PC-3 (cell line): ENCODE results near the gene CA5A. TPM values are rescaled to one million over a fixed set of nuclear protein-coding genes. Genes with fewer than 3 reads are reported as not detected.

ENCODE experiments used
- ATAC-seq: fragments of 200-7000 bp; cut with Tn5 transposase; 2 replicates; pipeline ENCODE4 v1.9.1; 2020; ENCODE audit warnings: mild to moderate bottlenecking, moderate library complexity
- BruUV-seq: library from RNA; stranded (reverse); fragments of 400-500 nt; replicated peaks from 2 replicates; lab custom pipeline; 2021; lab: Mats Ljungman, UMichigan
- CTCF ChIA-PET: fragments of 300-600 bp; sonication (Branson Sonifier 250); formaldehyde crosslinking; loops from one replicate; lab custom pipeline; 2022; ENCODE audit warnings: antibody characterized with exemption; lab: Charles Lee
- POLR2A ChIA-PET: fragments of 300-600 bp; sonication (Branson Sonifier 250); formaldehyde crosslinking; loops from one replicate; lab custom pipeline; 2022; ENCODE audit warnings: antibody characterized with exemption; ENCODE audit not compliant: unreplicated experiment; lab: Charles Lee
- DNase-seq: peaks from one replicate; pipeline ENCODE4 v3.0.0-alpha.2; 2015
- H2AFZ ChIP-seq: fragments of 300-600 bp; sonication (generic); 2 replicates; pipeline ENCODE4 v1.6.0; 2016; ENCODE audit warnings: antibody characterized with exemption, low read length
- H3F3A ChIP-seq: fragments of 300-600 bp; sonication (generic); one replicate; pipeline ENCODE4 v1.6.0; 2017; ENCODE audit warnings: antibody characterized with exemption, low read length, control low read depth, mild to moderate bottlenecking; ENCODE audit not compliant: unreplicated experiment
- H3K27ac ChIP-seq: fragments of 300-600 bp; sonication (generic); 2 replicates; pipeline ENCODE4 v1.5.1; 2016; ENCODE audit warnings: mild to moderate bottlenecking, low read length
- H3K27me3 ChIP-seq: fragments of 300-600 bp; sonication (generic); 2 replicates; pipeline ENCODE4 v1.6.1; 2016; ENCODE audit warnings: low read length, mixed read lengths
- H3K36me3 ChIP-seq: fragments of 300-600 bp; sonication (generic); 2 replicates; pipeline ENCODE4 v1.6.1; 2016; ENCODE audit warnings: low read depth, mixed run types, low read length, mixed read lengths
- H3K4me1 ChIP-seq: fragments of 300-600 bp; sonication (generic); 2 replicates; pipeline ENCODE4 v1.5.1; 2016; ENCODE audit warnings: low read length; ENCODE audit not compliant: insufficient read depth
- H3K4me2 ChIP-seq: fragments of 300-600 bp; sonication (generic); 2 replicates; pipeline ENCODE4 v1.6.0; 2016; ENCODE audit warnings: low read length
- H3K4me3 ChIP-seq: fragments of 300-600 bp; sonication (generic); 2 replicates; pipeline ENCODE4 v1.5.1; 2016; ENCODE audit warnings: mild to moderate bottlenecking, low read length, mixed read lengths
- H3K79me2 ChIP-seq: fragments of 300-600 bp; sonication (generic); 2 replicates; pipeline ENCODE4 v1.6.1; 2017; ENCODE audit warnings: low read length, mixed read lengths
- H3K9ac ChIP-seq: fragments of 300-600 bp; sonication (generic); 2 replicates; pipeline ENCODE4 v1.6.0; 2016; ENCODE audit warnings: mild to moderate bottlenecking, low read length
- H3K9me2 ChIP-seq: fragments of 300-600 bp; sonication (generic); replicated peaks from 2 replicates; pipeline ENCODE4 v1.6.1; 2016; ENCODE audit warnings: mixed run types, low read length, mixed read lengths
- H3K9me3 ChIP-seq: fragments of 300-600 bp; sonication (generic); 2 replicates; pipeline ENCODE4 v1.6.1; 2016; ENCODE audit warnings: low read length, mixed read lengths
- H4K20me1 ChIP-seq: fragments of 300-600 bp; sonication (generic); 2 replicates; pipeline ENCODE4 v1.6.1; 2016; ENCODE audit warnings: low read length, mixed read lengths
- EZH2 ChIP-seq: fragments of 300-600 bp; sonication (generic); IDR thresholded peaks from one replicate; pipeline ENCODE4 v1.6.1; 2017; ENCODE audit warnings: antibody characterized with exemption, mild to moderate bottlenecking, low read length; ENCODE audit not compliant: unreplicated experiment
- EZH2phosphoT487 ChIP-seq: fragments of 300-600 bp; sonication (generic); IDR thresholded peaks from 2 replicates; pipeline ENCODE4 v1.6.1; 2018; ENCODE audit warnings: mild to moderate bottlenecking, antibody characterized with exemption, low read length, borderline replicate concordance
- intact Hi-C: fragments of 100-400 bp; cut with micrococcal nuclease; formaldehyde crosslinking; loops from 2 replicates; pipeline ENCODE4 v1.9.0; 2023
- total RNA-seq: library from RNA; depleted of rRNA; stranded (reverse); fragments of >200 nt; gene quantifications from 2 replicates; pipeline ENCODE4 v1.2.3, GENCODE V29; 2014
- TF ChIP-seq, protein P1 (sequence below): fragments of 300-600 bp; sonication (generic); conservative IDR thresholded peaks from 2 replicates; pipeline ENCODE4 v1.5.1; 2017; ENCODE audit warnings: antibody characterized with exemption, low read depth, mild to moderate bottlenecking, low read length

Gene CA5A
- total RNA-seq, 1 experiment from 2014 or later, result not detected

DNA sequence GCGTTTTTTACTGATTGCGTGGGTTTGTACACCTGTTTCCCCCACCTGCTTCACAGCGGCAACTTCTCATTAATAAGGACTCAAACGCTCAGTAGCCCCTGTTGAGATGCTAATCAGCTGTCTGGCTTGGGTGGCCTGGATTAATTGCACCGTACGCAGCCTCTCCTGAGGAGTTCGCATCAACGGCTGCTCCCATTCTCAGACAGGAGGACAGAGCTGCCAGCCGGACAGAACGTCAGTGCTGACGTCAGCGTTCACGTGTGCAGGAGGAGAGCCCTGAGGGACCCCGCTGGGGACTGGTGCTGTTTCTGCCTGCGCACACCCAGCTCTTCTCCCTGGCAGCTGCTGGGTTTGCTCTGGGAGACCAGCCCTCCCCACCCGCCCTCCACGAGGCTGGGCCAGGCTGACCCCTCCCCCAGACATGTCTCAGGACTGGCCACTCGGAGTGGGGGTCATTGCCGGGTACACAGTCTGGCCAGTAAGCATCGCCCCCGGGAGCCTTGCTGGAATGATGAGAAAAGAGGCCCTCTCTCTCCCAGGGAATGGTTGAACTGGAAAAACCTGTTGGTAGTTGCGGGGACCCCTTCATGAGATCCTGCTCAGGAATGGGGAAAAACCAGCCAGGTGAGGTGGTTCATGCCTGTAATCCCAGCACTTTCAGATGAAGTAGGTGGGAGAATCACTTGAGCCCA is 9.2 kb upstream of the CA5A start:
- POLR2A ChIA-PET, result no interaction called here
- no peaks in the 10 kb centered on the region for H3K27me3 ChIP-seq
- peak overlapping the region; percentile 74 for H3K27ac ChIP-seq
- no peaks in the 10 kb centered on the region for H3K9me2 ChIP-seq
- peaks cover 13% of the 10 kb centered on the region for H3K4me1 ChIP-seq
- H3K36me3 ChIP-seq, result no peaks in the 10 kb centered on the region
- H4K20me1 ChIP-seq, result no peaks in the 10 kb centered on the region
- H3K4me2 ChIP-seq, result peak overlapping the region; percentile 77
- H3F3A ChIP-seq, result no peaks in the 10 kb centered on the region
- intact Hi-C loops, result no loop called here
- no TSS peak for BruUV-seq
- H2AFZ ChIP-seq, result peak overlapping the region; percentile 69
- peak; percentile 72 for ATAC-seq
- H3K9me3 ChIP-seq, result no peaks in the 10 kb centered on the region
- H3K79me2 ChIP-seq, result no peaks in the 10 kb centered on the region
- peak overlapping the region; percentile 63 for H3K9ac ChIP-seq
- peak; percentile 93 for DNase-seq
- H3K4me3 ChIP-seq, result peak overlapping the region; percentile 50
- TF ChIP-seq, protein P1, sequence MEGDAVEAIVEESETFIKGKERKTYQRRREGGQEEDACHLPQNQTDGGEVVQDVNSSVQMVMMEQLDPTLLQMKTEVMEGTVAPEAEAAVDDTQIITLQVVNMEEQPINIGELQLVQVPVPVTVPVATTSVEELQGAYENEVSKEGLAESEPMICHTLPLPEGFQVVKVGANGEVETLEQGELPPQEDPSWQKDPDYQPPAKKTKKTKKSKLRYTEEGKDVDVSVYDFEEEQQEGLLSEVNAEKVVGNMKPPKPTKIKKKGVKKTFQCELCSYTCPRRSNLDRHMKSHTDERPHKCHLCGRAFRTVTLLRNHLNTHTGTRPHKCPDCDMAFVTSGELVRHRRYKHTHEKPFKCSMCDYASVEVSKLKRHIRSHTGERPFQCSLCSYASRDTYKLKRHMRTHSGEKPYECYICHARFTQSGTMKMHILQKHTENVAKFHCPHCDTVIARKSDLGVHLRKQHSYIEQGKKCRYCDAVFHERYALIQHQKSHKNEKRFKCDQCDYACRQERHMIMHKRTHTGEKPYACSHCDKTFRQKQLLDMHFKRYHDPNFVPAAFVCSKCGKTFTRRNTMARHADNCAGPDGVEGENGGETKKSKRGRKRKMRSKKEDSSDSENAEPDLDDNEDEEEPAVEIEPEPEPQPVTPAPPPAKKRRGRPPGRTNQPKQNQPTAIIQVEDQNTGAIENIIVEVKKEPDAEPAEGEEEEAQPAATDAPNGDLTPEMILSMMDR, result no peak
- TF ChIP-seq EZH2phosphoT487 (no peak), EZH2 (no peak)
- CTCF ChIA-PET, result no interaction called here

DNA sequence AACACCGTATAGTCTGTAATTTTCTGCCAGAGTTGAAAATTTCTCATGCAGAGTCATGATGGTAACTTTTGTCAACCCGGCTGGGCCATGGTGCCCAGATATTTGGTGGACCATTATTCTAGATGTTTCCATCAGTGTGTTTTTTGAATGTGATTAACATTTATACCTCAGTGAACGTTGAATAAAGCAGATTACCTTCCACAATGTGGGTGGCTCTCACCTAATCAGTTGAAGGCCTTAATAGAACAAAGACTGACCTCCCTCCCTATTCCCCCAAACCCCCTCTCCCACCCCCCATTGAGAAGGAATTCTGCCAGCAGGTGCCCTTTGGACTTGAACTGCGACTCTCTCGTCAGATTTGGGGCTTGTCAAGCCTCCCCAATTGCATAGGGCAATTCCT is 6.4 kb upstream of the CA5A start:
- DNase-seq (no peak), ATAC-seq (no peak)
- Histone ChIP-seq H3K79me2 (no peaks in the 10 kb centered on the region), H3K9ac (no peak overlapping the region), H3K27ac (no peak overlapping the region), H3F3A (no peaks in the 10 kb centered on the region), H3K27me3 (no peaks in the 10 kb centered on the region), H3K36me3 (no peaks in the 10 kb centered on the region), H3K4me3 (no peak overlapping the region), H3K4me2 (no peak overlapping the region), H3K9me3 (no peaks in the 10 kb centered on the region), H2AFZ (no peak overlapping the region), H3K4me1 (peaks cover 13% of the 10 kb centered on the region), H3K9me2 (no peaks in the 10 kb centered on the region), H4K20me1 (no peaks in the 10 kb centered on the region)
- intact Hi-C loops, result no loop called here
- TF ChIP-seq EZH2 (no peak), EZH2phosphoT487 (no peak)
- TF ChIP-seq, protein P1, result no peak
- no TSS peak for BruUV-seq
- ChIA-PET POLR2A (no interaction called here), CTCF (no interaction called here)
